ENCODE data around the gene PIKFYVE. TPM values are rescaled to one million over a fixed set of nuclear protein-coding genes. Genes with fewer than 3 reads are reported as not detected.

Gene PIKFYVE
- polyA plus RNA-seq, 1 donor = 17.4 TPM

Other genes starting within 250 kb of the PIKFYVE start
- gene PLEKHM3, start 240.7 kb upstream of the PIKFYVE start, polyA plus RNA-seq (ENCODE audit: insufficient read length) = 5.9 TPM
- not detected for gene CRYGD, start 141.7 kb upstream of the PIKFYVE start, polyA plus RNA-seq (ENCODE audit: insufficient read length)
- not detected for gene CRYGC, start 136.4 kb upstream of the PIKFYVE start, polyA plus RNA-seq (ENCODE audit: insufficient read length)
- not detected for gene CRYGB, start 120.1 kb upstream of the PIKFYVE start, polyA plus RNA-seq (ENCODE audit: insufficient read length)
- not detected for gene CRYGA, start 102.7 kb upstream of the PIKFYVE start, polyA plus RNA-seq (ENCODE audit: insufficient read length)
- not detected for gene C2orf80, start 76.2 kb upstream of the PIKFYVE start, polyA plus RNA-seq (ENCODE audit: insufficient read length)
- 35.2 TPM for gene IDH1, start 11.2 kb upstream of the PIKFYVE start, polyA plus RNA-seq (ENCODE audit: insufficient read length)
- gene PTH2R, start 140.5 kb downstream of the PIKFYVE start, polyA plus RNA-seq (ENCODE audit: insufficient read length) = 0.10 TPM